Measurements from ENCODE around the gene NOL11. TPM values are rescaled to one million over a fixed set of nuclear protein-coding genes. Genes with fewer than 3 reads are reported as not detected.
A peak's percentile ranks its signal among the peaks of the same experiment; 100 is the strongest.

The NOL11 gene
- total RNA-seq (10 to 100 TPM; 21.7 to 29.4 (median 24.7) TPM), polyA plus RNA-seq (10 to 100 TPM; 22.5 to 44.8 TPM)
- long read RNA-seq, donor 1, transcript NOL11-201 (18 exons, 2,947 nt), result major isoform, 21 of 28 reads
- long read RNA-seq, donor 1, partial matches to known transcripts, result 3 of 28 reads
- long read RNA-seq, donor 1, other reads (novel, unspliced or antisense), result 4 of 28 reads
- long read RNA-seq, donor 2, transcript NOL11-201 (18 exons, 2,947 nt), result major isoform, 26 of 33 reads
- long read RNA-seq, donor 2, partial matches to known transcripts, result 4 of 33 reads
- long read RNA-seq, donor 2, other reads (novel, unspliced or antisense), result 3 of 33 reads
- long read RNA-seq, donor 3, transcript NOL11-201 (18 exons, 2,947 nt), result major isoform, 85 of 123 reads
- long read RNA-seq, donor 3, partial matches to known transcripts, result 13 of 123 reads
- long read RNA-seq, donor 3, other reads (novel, unspliced or antisense), result 25 of 123 reads

GRCh38 chr17:67717624-67718324 is at the start of gene NOL11:
TSS of gene NOL11 (plus strand) at chr17:67717936. CDS start at chr17:67717948, 12 bp downstream.
- Histone ChIP-seq H3K4me3 (peak within 1 kb of the TSS; percentile 60 to 95 (median 84)), H3K9me3 (no peaks in the 10 kb centered on the region), H3K36me3 (peaks cover 0 to 32% (median 21%) of the 10 kb centered on the region in 9 donors), H3K27ac (peak within 1 kb of the TSS; percentile 65 to 94 (median 88)), H3K27me3 (no peaks in the 10 kb centered on the region), H3K4me1 (peaks cover 0 to 25% (median 21%) of the 10 kb centered on the region in 9 donors)
- TF ChIP-seq CTCF (IDR thresholded peaks at IDR 0.05), result peak; percentile 89 to 99 (median 96)
- DNase-seq (peak; percentile 99), ATAC-seq (peak; percentile 99 to 100 (median 99))
- intact Hi-C loops (cut with DNase I), result loop anchor here in 2 of 10 donors (2.0 to 5.0 kb wide), 2 partner anchors 107 to 110 kb away; partner anchors contain the start of gene BPTF (in 2 of the 2)
- WGBS, 2 donors, result 0% methylated on average over 49 of the region's 49 CpGs

- WGBS, 2 donors, result 38 to 53% methylated on average over 3 of the region's 3 CpGs
Observed at GRCh38 chr17:67671493-67671892, 46.2 kb upstream of the NOL11 start.

DNA sequence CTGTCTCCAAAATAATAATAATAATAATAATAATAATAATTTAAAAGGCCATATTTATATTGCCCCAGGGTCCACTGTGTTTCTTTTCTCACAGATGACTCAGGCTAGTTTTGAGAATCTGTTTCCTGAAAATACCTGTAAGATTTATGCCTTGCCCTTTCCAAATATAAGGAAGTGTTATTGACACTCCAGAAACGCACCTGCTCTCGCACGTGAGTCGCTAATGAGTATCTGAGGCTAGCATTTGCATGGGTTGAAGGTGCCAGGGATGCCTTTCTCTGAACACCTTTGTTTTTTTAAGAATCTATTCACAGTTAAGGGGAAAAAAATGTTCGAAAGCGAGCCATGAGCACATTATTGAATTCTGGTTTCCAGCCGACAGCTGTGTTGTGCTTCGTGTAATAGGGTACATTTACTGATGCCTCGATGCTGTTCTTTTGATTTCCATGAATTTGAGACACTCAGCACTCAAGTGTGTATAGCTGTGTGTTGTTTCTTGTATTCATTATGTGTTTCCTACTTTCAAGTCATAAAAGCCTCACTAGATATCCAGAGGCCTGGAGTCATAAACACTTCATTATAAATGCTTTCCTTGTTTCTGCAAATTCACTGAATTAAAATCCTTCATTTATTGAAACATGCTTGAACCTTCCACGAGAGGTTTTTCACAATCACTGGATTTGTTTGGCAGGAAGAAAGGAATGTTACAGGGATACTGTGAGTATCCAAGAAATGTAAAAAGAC is 45.0 kb upstream of the NOL11 start:
- intact Hi-C loops (cut with DNase I), result loop anchor here in 1 of 10 donors (10.0 kb wide), 1 partner anchor 68 kb away; no protein-coding TSS in a partner anchor
- peaks cover 0 to 4% (median 0%) of the 10 kb centered on the region in 11 donors for H3K9me3 ChIP-seq
- no peak overlapping the region for H3K27ac ChIP-seq
- H3K4me1 ChIP-seq, result peaks cover 0 to 36% (median 11%) of the 10 kb centered on the region in 9 donors
- TF ChIP-seq CTCF (IDR thresholded peaks at IDR 0.05), result no peak
- H3K4me3 ChIP-seq, result no peak overlapping the region
- DNase-seq, result no peak
- ATAC-seq, result no peak
- peaks cover 0 to 69% (median 0%) of the 10 kb centered on the region in 9 donors for H3K36me3 ChIP-seq
- H3K27me3 ChIP-seq, result no peaks in the 10 kb centered on the region
- 92 to 93% methylated on average over 10 of the region's 10 CpGs for WGBS, 2 donors

More at GRCh38 chr17:67671493-67671892, 46.2 kb upstream of the NOL11 start:
- no peak for DNase-seq
- peak in 2 of 8 donors; percentile 20 to 38 for ATAC-seq
- no peak for TF ChIP-seq CTCF (IDR thresholded peaks at IDR 0.05)
- intact Hi-C loops (cut with DNase I), result loop anchor here in 1 of 10 donors (10.0 kb wide), 1 partner anchor 67 kb away; no protein-coding TSS in a partner anchor
- peaks cover 0 to 31% (median 10%) of the 10 kb centered on the region in 9 donors for H3K4me1 ChIP-seq
- H3K36me3 ChIP-seq, result peaks cover 0 to 57% (median 0%) of the 10 kb centered on the region in 9 donors
- peaks cover 0 to 4% (median 0%) of the 10 kb centered on the region in 11 donors for H3K9me3 ChIP-seq
- H3K27me3 ChIP-seq, result no peaks in the 10 kb centered on the region
- H3K27ac ChIP-seq, result peak overlapping the region in 1 of 10 donors; percentile 44
- no peak overlapping the region for H3K4me3 ChIP-seq
